ENCODE data around the gene LUC7L. TPM values are rescaled to one million over a fixed set of nuclear protein-coding genes. Genes with fewer than 3 reads are reported as not detected.

Gene LUC7L
- total RNA-seq, 2 donors from 2014 or later: 37.1 to 55.4 TPM

DNA sequence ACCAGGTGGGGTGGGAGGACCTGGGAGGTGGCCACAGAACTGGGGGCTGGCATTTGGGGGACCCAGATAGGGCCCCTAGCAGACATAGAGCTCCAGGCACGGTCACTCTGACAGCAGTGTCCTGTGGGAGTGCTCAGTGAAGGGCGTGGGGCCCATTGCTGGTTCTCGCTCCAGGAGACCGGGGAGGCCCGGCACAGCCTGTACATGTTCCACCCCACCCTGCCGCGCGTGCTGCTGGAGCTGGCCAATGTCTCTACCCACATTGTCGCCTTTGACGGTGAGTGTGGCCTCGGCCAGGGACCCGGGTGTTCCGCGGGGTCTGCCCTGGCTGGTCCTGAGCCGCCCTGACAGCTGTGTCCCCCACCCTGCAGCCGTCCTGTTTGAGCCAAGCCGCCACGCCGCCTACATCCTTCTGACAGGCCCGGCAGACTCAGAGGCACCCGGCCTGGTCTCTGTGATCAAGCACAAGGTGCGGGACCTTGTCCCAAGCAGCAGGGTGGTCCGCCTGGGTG is 35.2 kb upstream of the LUC7L start:
- H3K27ac ChIP-seq: no peak overlapping the region
- TF ChIP-seq, protein P1, sequence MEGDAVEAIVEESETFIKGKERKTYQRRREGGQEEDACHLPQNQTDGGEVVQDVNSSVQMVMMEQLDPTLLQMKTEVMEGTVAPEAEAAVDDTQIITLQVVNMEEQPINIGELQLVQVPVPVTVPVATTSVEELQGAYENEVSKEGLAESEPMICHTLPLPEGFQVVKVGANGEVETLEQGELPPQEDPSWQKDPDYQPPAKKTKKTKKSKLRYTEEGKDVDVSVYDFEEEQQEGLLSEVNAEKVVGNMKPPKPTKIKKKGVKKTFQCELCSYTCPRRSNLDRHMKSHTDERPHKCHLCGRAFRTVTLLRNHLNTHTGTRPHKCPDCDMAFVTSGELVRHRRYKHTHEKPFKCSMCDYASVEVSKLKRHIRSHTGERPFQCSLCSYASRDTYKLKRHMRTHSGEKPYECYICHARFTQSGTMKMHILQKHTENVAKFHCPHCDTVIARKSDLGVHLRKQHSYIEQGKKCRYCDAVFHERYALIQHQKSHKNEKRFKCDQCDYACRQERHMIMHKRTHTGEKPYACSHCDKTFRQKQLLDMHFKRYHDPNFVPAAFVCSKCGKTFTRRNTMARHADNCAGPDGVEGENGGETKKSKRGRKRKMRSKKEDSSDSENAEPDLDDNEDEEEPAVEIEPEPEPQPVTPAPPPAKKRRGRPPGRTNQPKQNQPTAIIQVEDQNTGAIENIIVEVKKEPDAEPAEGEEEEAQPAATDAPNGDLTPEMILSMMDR (IDR thresholded peaks at IDR 0.05): no peak
- H3K4me3 ChIP-seq: no peak overlapping the region
- no peaks in the 10 kb centered on the region for H3K27me3 ChIP-seq
- H3K36me3 ChIP-seq: peaks cover 4% of the 10 kb centered on the region
- no peaks in the 10 kb centered on the region for H3K9me3 ChIP-seq
- no peak for DNase-seq
- peaks cover 3% of the 10 kb centered on the region for H3K4me1 ChIP-seq
- H3K9ac ChIP-seq (ENCODE audit: low read depth in 2 of 2, low read length in 2 of 2): no peak overlapping the region
- intact Hi-C loops (cut with DNase I): no loop called here

DNA sequence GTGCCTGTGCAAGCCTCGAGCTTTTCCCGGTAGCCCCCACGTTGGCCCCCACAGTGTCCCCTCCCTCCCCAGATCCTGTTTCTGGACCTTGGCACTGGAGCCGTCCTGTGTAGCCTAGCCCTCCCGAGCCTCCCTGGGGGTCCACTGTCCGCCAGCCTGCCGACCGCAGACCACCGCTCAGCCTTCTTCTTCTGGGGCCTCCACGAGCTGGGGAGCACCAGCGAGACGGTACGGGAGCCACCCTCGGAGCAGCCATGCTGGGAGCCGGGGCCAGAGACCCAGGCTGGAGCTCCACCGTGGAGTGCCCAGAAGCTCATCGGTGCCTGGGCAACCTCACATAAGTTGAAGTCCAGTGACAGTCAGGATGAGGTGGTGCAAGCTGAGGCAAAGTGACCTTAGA is 34.7 kb upstream of the LUC7L start:
- H3K9ac ChIP-seq (ENCODE audit: low read depth in 2 of 2, low read length in 2 of 2): no peak overlapping the region
- no peak overlapping the region for H3K27ac ChIP-seq
- TF ChIP-seq, protein P1 (IDR thresholded peaks at IDR 0.05): no peak
- H3K36me3 ChIP-seq: peaks cover 4% of the 10 kb centered on the region
- no peak overlapping the region for H3K4me3 ChIP-seq
- no peaks in the 10 kb centered on the region for H3K27me3 ChIP-seq
- H3K4me1 ChIP-seq: peaks cover under 1% of the 10 kb centered on the region
- H3K9me3 ChIP-seq: no peaks in the 10 kb centered on the region
- DNase-seq: no peak
- intact Hi-C loops (cut with DNase I): no loop called here

DNA sequence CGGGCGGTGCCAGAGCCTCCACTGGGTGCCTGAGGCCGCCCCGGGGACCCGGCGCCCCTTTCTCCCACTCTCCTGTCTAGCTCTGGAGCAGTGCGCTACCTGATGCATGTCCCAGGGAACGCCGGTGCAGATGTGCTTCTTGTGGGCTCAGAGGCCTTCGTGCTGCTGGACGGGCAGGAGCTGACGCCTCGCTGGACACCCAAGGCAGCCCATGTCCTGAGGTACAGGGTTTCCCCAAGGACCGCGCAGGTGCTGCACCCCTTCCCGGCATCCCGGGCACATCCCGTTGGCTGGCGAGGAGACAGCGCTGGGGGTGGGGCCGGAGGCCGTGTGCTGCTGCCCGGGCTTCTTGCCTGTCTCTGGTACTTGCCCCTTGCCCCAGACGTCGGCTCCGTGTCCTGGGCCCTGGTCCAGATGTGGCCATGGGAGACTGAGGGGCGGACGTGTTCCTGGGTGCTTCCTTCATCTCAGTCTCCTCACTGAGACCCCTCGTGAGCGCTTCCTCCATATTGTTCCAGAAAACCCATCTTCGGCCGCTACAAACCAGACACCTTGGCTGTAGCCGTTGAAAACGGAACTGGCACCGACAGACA is 34.0 kb upstream of the LUC7L start:
- no peak for DNase-seq
- Histone ChIP-seq H3K4me3 (no peak overlapping the region), H3K27ac (no peak overlapping the region), H3K27me3 (no peaks in the 10 kb centered on the region), H3K4me1 (no peaks in the 10 kb centered on the region), H3K9me3 (no peaks in the 10 kb centered on the region), H3K9ac (ENCODE audit: low read depth in 2 of 2, low read length in 2 of 2) (no peak overlapping the region), H3K36me3 (peaks cover 4% of the 10 kb centered on the region)
- TF ChIP-seq, protein P1 (IDR thresholded peaks at IDR 0.05): no peak
- intact Hi-C loops (cut with DNase I): no loop called here

DNA sequence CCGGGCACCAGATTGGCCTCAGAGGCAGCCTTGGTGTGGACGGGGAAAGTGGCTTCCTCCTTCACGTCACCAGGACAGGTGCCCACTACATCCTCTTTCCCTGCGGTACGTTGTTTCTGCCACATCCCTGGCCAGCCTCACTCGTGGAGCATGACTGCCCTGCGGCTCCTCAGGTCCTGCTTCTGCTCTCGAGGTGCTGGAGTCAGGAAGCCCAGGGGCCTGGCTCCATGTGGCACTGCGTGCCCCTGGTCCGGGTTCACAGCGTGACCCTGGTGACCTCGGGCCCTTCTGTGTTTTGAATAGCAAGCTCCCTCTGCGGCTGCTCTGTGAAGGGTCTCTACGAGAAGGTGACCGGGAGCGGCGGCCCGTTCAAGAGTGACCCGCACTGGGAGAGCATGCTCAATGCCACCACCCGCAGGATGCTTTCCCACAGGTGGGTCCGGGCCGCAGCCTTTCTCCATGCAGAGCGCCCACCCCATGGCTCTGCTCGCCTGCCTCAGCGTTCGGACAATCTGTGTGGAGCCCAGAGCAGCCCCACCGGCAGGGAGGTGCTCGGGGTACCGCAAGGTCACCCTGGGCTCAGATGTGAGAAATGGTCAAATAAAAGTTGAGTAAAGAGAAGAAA is 33.0 kb upstream of the LUC7L start:
- Histone ChIP-seq H3K4me3 (no peak overlapping the region), H3K36me3 (peaks cover 4% of the 10 kb centered on the region), H3K27me3 (no peaks in the 10 kb centered on the region), H3K9me3 (no peaks in the 10 kb centered on the region), H3K27ac (no peak overlapping the region), H3K9ac (ENCODE audit: low read depth in 2 of 2, low read length in 2 of 2) (no peak overlapping the region), H3K4me1 (no peaks in the 10 kb centered on the region)
- no peak for DNase-seq
- TF ChIP-seq, protein P1 (IDR thresholded peaks at IDR 0.05): no peak
- intact Hi-C loops (cut with DNase I): no loop called here

DNA sequence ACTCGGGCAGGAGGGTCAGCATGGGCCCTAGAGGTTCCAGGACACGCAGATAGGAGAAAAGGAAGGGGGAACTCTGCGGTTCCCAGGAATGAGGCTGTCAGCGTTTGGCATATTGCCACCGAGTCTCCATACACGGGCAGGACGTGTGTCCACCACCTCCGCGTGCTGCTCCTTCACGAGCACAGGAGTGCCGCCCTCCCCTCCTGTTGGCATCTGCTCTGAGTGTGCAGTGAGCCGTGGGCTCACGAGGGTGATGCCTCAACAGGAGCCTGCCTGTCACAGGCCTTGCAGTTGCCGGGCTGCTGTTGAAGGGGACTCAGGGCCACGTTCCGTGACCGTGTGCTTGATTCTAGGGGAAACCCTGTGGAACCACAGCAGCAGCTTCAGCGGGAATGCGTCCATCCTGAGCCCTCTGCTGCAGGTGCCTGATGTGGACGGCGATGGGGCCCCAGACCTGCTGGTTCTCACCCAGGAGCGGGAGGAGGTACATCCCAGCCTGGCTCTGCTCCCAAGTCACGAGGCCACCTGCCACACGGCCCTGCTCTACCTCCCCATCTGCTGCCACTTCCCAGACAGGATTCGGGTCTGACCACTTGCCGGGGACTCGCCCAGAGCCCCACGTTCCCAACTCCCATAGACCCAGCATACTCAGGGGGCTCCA is 31.9 kb upstream of the LUC7L start:
- Histone ChIP-seq H3K9me3 (no peaks in the 10 kb centered on the region), H3K4me3 (no peak overlapping the region), H3K27ac (no peak overlapping the region), H3K9ac (ENCODE audit: low read depth in 2 of 2, low read length in 2 of 2) (no peak overlapping the region), H3K27me3 (no peaks in the 10 kb centered on the region), H3K4me1 (no peaks in the 10 kb centered on the region), H3K36me3 (peaks cover 4% of the 10 kb centered on the region)
- no peak for DNase-seq
- intact Hi-C loops (cut with DNase I): no loop called here
- TF ChIP-seq, protein P1 (IDR thresholded peaks at IDR 0.05): no peak

Data from colonic mucosa (tissue), 4 donors.